ENCODE measurements around the gene SELENOS.

Gene SELENOS

DNA sequence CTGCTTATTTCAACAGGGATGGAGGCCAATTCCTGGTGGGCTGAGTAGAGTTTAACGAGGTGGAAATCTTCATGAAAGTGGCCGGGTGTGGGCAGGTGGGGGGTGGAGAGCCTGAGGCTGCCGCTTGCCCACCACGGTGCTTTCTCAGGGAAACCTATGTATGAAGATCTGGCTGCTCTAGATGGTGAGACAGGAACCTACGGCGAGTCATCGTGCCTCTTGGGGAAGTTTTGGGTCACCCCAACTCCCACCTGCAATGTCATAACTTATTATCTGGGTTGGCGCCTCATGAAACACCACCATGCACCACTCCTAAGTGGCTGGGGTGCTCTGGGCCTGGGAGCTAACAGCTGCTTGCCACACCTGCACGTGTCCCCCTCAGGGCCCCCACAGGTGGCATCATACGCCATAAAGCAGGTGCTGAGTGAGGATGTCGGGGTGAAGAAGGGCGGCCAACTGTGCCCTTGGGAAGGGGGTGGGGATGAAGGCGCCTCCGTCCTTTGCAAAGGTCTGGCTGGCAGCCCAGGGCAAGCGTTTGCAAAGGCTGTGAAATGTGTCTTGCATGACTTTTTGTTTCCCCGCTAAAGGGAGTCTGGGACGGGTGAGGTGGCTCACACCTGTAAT, 45.7 kb upstream of the SELENOS start:
- Histone ChIP-seq H3K36me3 (ENCODE audit: insufficient read depth, insufficient read length, low read length) (peaks cover 17% of the 10 kb centered on the region), H3K4me1 (ENCODE audit: insufficient read depth, insufficient read length) (peaks cover 2% of the 10 kb centered on the region), H3K4me3 (ENCODE audit: insufficient read length, low read depth) (no peak overlapping the region), H3K9me3 (ENCODE audit: insufficient read depth, low read length) (no peaks in the 10 kb centered on the region), H3K27me3 (ENCODE audit: insufficient read depth, insufficient read length) (no peaks in the 10 kb centered on the region), H3K9ac (ENCODE audit: insufficient read length, low read depth) (no peak overlapping the region)
- DNase-seq (ENCODE audit: low read depth, low spot score) = no peak
- TF ChIP-seq YY1 (IDR thresholded peaks at IDR 0.05; ENCODE audit: insufficient read depth, insufficient read length) (no peak), SUZ12 (IDR thresholded peaks at IDR 0.05; ENCODE audit: extremely low read depth, insufficient read depth, insufficient read length) (no peak), ZNF274 (IDR thresholded peaks at IDR 0.05; ENCODE audit: low read depth, low read length) (no peak)

DNA sequence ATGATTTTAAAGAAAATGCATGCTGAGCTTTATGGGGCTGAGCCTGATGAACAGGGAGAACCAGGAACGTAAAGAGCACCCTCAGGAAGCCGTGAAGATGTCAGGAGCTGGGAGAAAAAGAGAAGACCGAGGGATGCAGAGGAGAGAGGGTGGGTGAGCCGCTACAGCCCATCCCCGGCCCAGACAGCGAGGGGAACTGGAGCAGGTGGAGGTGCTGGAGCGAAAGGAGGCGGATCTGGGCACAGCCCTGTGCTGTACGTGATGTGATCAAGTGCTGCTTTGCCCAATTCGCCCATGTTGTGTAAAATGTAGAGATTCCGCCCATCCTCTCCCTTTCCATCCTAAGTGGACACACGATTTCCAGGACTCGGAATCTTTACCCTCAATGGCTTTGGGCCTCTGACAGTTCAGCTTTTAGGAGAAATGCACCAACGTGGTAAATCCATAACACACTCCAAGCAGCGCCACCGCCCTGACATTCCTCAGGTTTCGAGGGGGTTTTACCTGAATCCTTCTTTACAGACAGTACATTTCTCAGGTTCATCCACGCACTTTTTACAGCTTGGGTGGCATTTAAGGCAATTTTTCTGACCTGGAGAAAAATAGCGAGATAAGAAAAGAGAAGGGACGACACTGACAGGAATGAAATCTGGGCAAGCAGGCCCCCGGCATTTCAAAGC, 44.9 kb upstream of the SELENOS start:
- no peaks in the 10 kb centered on the region for H3K27me3 ChIP-seq (ENCODE audit: insufficient read depth, insufficient read length)

DNA sequence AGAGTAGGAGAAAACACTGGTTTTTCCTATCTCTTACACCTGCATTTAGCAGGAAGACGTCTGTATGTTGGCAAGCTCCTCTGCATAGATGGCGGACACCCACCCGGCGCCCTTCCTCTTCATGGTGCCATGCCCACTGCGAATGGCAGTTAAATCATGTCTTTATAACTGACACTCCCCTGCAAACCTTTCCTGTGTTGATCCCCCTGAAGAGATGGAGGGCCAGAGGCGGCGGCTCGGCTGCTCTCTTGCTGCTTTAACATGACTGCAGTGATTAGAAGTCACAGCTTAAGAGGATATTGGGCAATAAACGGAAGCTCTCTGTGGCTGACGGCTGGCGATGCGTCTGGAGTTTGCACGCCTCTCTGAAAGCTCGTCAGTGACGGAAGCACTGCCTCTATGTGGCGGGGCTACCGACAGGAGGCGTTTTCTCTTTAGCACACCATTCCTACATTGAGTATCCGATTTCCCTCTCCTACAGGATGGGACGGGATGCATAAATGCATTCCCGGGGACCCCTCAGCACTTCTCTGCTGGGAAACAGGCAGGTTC, 43.3 kb upstream of the SELENOS start:
- no peaks in the 10 kb centered on the region for H3K4me1 ChIP-seq (ENCODE audit: insufficient read depth, insufficient read length)
- no peak for DNase-seq (ENCODE audit: low read depth, low spot score)
- peaks cover 15% of the 10 kb centered on the region for H3K36me3 ChIP-seq (ENCODE audit: insufficient read depth, insufficient read length, low read length)
- H3K4me3 ChIP-seq (ENCODE audit: insufficient read length, low read depth) = no peak overlapping the region
- H3K9ac ChIP-seq (ENCODE audit: insufficient read length, low read depth) = no peak overlapping the region
- no peaks in the 10 kb centered on the region for H3K9me3 ChIP-seq (ENCODE audit: insufficient read depth, low read length)
- TF ChIP-seq YY1 (IDR thresholded peaks at IDR 0.05; ENCODE audit: insufficient read depth, insufficient read length) (no peak), SUZ12 (IDR thresholded peaks at IDR 0.05; ENCODE audit: extremely low read depth, insufficient read depth, insufficient read length) (no peak), ZNF274 (IDR thresholded peaks at IDR 0.05; ENCODE audit: low read depth, low read length) (no peak)
- no peaks in the 10 kb centered on the region for H3K27me3 ChIP-seq (ENCODE audit: insufficient read depth, insufficient read length)

More for the DNA sequence above, 44.9 kb upstream of the SELENOS start:
- H3K36me3 ChIP-seq (ENCODE audit: insufficient read depth, insufficient read length, low read length) = peaks cover 17% of the 10 kb centered on the region
- DNase-seq (ENCODE audit: low read depth, low spot score) = no peak
- no peak overlapping the region for H3K9ac ChIP-seq (ENCODE audit: insufficient read length, low read depth)
- no peaks in the 10 kb centered on the region for H3K9me3 ChIP-seq (ENCODE audit: insufficient read depth, low read length)
- H3K4me3 ChIP-seq (ENCODE audit: insufficient read length, low read depth) = no peak overlapping the region
- H3K4me1 ChIP-seq (ENCODE audit: insufficient read depth, insufficient read length) = peaks cover under 1% of the 10 kb centered on the region
- TF ChIP-seq ZNF274 (IDR thresholded peaks at IDR 0.05; ENCODE audit: low read depth, low read length) = no peak
- no peak for TF ChIP-seq SUZ12 (IDR thresholded peaks at IDR 0.05; ENCODE audit: extremely low read depth, insufficient read depth, insufficient read length)
- TF ChIP-seq YY1 (IDR thresholded peaks at IDR 0.05; ENCODE audit: insufficient read depth, insufficient read length) = no peak

DNA sequence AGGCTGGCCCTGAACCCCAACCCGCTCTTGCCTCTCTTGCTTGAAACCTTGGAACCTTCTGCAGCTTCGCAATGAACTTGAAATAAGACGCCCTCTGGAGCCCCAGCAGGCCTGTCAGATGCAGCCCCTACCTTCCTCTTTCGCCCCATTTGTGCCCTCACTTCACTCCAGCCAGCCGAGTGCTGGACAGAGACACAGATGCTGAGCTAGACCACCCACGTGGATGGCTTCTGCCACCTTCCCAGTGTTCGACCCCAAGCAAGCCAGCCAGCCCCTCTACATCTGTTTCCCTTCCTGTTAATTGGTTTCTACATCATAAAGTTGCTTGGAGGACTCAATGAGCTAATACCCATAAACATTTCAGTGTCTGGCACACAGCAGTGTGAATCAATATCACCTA, 41.6 kb upstream of the SELENOS start:
- H3K4me3 ChIP-seq (ENCODE audit: insufficient read length, low read depth) = no peak overlapping the region
- no peak for TF ChIP-seq SUZ12 (IDR thresholded peaks at IDR 0.05; ENCODE audit: extremely low read depth, insufficient read depth, insufficient read length)
- no peak for TF ChIP-seq YY1 (IDR thresholded peaks at IDR 0.05; ENCODE audit: insufficient read depth, insufficient read length)
- no peak for TF ChIP-seq ZNF274 (IDR thresholded peaks at IDR 0.05; ENCODE audit: low read depth, low read length)
- H3K36me3 ChIP-seq (ENCODE audit: insufficient read depth, insufficient read length, low read length) = peaks cover 6% of the 10 kb centered on the region
- no peak for DNase-seq (ENCODE audit: low read depth, low spot score)
- no peak overlapping the region for H3K9ac ChIP-seq (ENCODE audit: insufficient read length, low read depth)
- no peaks in the 10 kb centered on the region for H3K4me1 ChIP-seq (ENCODE audit: insufficient read depth, insufficient read length)
- H3K27me3 ChIP-seq (ENCODE audit: insufficient read depth, insufficient read length) = no peaks in the 10 kb centered on the region
- no peaks in the 10 kb centered on the region for H3K9me3 ChIP-seq (ENCODE audit: insufficient read depth, low read length)

DNA sequence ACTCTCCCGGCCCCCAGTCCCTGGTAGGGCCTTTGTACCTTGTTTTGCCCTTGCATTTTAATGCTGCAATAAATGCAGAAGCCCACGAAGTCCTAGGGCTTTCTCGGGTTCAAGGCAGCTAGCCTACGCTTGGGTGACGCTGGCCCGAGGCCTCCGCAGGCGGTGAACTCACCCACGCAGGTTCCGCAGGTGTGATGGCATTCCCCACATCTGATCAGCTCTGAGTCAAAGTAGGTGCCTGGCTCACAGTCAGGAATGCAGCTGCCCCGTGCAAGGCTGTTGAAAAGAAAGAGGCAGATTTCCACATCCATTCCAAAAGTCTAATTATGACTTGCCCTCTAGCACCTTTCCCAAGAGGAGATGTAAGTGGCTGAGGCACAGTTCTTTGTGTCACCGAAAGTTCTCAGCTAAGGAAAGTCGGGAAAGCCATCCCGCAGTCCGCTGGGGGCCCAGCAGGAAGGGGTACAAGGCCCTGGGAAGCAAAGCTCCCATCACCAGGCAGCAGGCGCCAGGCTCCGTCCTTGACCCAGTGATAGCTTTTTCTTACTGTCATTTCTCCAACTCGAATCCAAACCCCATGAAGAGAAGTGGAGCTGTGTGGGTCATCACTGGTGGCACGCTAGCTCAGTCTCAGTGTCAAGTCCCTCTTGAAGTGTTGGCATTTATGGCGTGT, 41.0 kb upstream of the SELENOS start:
- Histone ChIP-seq H3K9ac (ENCODE audit: insufficient read length, low read depth) (no peak overlapping the region), H3K27me3 (ENCODE audit: insufficient read depth, insufficient read length) (no peaks in the 10 kb centered on the region), H3K4me3 (ENCODE audit: insufficient read length, low read depth) (no peak overlapping the region), H3K4me1 (ENCODE audit: insufficient read depth, insufficient read length) (peaks cover under 1% of the 10 kb centered on the region), H3K36me3 (ENCODE audit: insufficient read depth, insufficient read length, low read length) (peaks cover 6% of the 10 kb centered on the region), H3K9me3 (ENCODE audit: insufficient read depth, low read length) (no peaks in the 10 kb centered on the region)
- no peak for DNase-seq (ENCODE audit: low read depth, low spot score)
- TF ChIP-seq ZNF274 (IDR thresholded peaks at IDR 0.05; ENCODE audit: low read depth, low read length) (no peak), SUZ12 (IDR thresholded peaks at IDR 0.05; ENCODE audit: extremely low read depth, insufficient read depth, insufficient read length) (no peak), YY1 (IDR thresholded peaks at IDR 0.05; ENCODE audit: insufficient read depth, insufficient read length) (no peak)

DNA sequence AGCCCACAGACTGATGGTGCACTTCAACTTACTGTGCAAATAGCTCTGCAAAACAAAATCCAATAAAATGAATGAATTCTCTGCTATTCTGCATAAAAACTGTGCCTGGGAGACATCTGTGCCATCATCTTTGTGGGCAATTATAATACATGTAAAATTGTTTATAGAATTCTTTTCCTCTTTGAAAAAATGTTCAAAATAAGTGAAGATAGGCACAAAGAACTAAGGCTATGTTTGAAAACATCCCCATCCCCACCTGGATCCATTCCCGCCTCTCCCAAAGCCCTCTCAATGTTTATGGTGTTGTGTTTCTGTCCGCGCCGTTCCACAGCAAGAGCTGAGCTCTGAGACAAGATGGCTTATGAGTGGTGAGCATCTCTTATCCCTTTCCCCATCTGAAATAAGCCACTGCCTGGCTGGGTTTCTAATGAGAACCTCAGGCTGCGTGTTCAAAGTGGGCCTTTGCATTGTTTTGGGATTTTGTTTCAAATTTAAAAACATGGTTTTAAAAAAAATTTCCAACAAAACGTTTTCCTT, 40.1 kb upstream of the SELENOS start:
- Histone ChIP-seq H3K4me3 (ENCODE audit: insufficient read length, low read depth) (no peak overlapping the region), H3K9me3 (ENCODE audit: insufficient read depth, low read length) (no peaks in the 10 kb centered on the region), H3K4me1 (ENCODE audit: insufficient read depth, insufficient read length) (peaks cover 4% of the 10 kb centered on the region), H3K36me3 (ENCODE audit: insufficient read depth, insufficient read length, low read length) (peaks cover 6% of the 10 kb centered on the region), H3K27me3 (ENCODE audit: insufficient read depth, insufficient read length) (no peaks in the 10 kb centered on the region), H3K9ac (ENCODE audit: insufficient read length, low read depth) (no peak overlapping the region)
- no peak for TF ChIP-seq YY1 (IDR thresholded peaks at IDR 0.05; ENCODE audit: insufficient read depth, insufficient read length)
- TF ChIP-seq SUZ12 (IDR thresholded peaks at IDR 0.05; ENCODE audit: extremely low read depth, insufficient read depth, insufficient read length) = no peak
- no peak for TF ChIP-seq ZNF274 (IDR thresholded peaks at IDR 0.05; ENCODE audit: low read depth, low read length)
- no peak for DNase-seq (ENCODE audit: low read depth, low spot score)

Data from NT2/D1 (cell line).